Urothelium cell line (cell line): Measurements from ENCODE around the gene MIDN.
A peak's percentile ranks its signal among the peaks of the same experiment; 100 is the strongest.

Experiments used
- DNase-seq: peaks from one replicate; pipeline ENCODE4 v3.0.0; 2011; ENCODE audit warnings: low spot score, mixed read lengths
- FAIRE-seq: peaks from 2 replicates; lab custom pipeline; 2011; peaks lifted over from hg19 to GRCh38; lab: Jason Lieb, UNC

MIDN gene

DNA sequence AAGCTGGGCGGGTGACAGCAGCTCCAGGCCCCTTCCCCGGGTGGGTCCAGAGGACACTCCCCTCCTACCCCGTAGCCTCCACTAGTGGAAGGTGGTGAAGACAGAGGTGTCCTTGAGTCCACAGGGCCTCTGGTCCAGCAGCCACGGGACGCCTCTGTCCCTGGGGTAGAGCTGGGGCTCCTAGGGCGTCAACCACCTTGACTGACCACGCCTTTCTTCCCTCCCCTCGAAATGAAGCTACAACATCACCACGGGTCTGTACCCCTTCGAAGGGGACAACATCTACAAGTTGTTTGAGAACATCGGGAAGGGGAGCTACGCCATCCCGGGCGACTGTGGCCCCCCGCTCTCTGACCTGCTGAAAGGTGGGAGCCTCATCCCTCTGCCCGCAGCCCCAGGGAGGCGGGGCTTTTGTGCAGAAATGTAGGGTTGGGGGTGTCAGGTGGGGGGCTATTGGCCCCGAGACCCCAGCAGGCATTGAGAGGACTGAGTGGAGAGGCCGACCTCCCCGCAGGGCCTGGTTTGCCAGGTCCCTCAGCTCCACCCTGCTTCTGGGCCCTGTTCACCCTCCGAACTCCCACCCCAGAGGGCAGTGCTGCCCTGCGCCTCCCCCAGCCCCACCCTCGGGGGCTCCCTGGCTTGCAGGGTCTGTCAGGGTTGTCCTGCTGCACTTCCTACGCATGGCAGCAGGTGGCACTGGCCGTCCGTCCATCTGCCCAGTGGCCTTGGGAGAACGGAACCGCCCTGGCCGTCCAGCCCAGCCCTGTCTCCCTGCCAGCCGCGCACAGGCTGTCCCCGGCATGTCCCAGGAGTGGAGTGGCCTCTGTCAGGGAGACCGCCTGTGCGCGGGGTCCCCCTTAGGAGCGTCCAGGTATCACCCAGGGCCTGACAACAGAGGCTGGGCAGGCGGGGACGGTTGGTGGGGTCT lies 27.1 kb upstream of the MIDN start:
- FAIRE-seq (no peak), DNase-seq (no peak)

DNA sequence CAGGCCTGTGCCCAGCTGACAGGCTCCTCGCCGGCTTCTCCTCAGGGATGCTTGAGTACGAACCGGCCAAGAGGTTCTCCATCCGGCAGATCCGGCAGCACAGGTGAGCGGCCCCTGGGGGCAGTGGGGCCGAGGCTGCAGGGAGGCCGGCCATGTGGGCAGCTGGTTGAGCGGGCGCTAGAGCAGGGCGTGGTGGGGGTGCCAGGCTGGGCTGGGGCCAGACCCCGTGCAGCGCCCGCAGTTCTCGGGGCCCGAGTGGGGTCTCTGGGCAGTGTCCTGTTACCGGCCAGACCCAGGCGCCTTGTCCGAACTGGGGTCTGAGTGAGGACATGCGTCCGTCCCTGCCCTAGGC lies 26.5 kb upstream of the MIDN start:
- FAIRE-seq (no peak), DNase-seq (no peak)

DNA sequence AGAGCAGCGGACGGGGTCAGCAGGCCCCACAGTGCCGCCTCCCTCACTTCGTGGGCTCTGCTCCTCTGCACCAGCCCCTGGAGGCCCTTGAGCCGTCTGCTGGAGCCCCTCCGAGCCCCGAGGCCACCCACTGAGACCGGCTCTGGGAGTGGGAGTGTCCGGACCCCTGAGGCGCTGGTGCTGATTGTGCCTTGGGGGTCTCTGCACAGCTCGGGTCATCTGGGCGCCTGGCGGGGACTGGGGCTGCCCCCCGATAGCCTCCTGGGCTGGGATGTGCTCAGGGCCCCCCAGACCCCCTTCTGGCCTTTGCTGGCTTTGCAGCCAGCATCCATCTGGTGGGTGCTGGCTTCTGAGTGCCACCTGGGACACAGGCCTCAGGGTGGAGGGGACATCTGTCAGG lies 26.0 kb upstream of the MIDN start:
- no peak for FAIRE-seq
- DNase-seq: no peak

DNA sequence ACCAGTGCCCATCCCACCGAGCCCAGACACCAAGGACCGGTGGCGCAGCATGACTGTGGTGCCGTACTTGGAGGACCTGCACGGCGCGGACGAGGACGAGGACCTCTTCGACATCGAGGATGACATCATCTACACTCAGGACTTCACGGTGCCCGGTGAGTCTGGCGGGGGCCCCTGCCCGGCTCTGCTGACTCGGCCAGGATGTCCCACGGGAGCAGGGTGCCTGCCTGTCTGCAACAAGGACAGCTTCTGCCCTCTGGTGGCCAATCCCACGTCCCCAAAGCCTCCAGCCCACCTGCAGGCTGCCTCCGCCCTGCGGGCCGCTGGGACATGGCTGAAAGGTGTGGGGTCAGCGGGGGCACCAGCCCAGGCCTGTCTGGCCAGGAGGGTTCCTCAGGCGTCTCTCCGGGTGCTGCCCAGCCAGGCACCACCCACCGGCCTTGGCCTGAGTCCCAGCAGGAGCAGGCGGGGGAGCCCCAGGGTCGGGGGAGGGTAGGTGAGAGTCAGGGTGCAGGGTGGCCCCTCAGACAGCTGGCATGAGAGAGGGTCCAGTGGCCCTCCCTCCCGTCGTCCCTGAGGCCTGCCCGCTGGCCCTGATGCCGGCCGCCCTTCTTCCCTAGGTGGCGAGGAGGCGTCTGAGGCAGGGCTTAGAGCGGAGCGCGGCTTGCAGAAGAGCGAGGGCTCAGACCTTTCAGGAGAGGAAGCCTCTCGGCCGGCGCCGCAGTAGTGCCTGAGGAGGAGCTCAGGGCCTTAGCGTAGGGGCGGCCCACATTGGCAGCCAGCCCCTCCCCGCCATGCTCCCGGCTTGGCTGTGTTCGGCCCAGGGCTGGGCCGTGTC lies 25.1 kb upstream of the MIDN start:
- DNase-seq (peak; percentile 44), FAIRE-seq (no peak)

DNA sequence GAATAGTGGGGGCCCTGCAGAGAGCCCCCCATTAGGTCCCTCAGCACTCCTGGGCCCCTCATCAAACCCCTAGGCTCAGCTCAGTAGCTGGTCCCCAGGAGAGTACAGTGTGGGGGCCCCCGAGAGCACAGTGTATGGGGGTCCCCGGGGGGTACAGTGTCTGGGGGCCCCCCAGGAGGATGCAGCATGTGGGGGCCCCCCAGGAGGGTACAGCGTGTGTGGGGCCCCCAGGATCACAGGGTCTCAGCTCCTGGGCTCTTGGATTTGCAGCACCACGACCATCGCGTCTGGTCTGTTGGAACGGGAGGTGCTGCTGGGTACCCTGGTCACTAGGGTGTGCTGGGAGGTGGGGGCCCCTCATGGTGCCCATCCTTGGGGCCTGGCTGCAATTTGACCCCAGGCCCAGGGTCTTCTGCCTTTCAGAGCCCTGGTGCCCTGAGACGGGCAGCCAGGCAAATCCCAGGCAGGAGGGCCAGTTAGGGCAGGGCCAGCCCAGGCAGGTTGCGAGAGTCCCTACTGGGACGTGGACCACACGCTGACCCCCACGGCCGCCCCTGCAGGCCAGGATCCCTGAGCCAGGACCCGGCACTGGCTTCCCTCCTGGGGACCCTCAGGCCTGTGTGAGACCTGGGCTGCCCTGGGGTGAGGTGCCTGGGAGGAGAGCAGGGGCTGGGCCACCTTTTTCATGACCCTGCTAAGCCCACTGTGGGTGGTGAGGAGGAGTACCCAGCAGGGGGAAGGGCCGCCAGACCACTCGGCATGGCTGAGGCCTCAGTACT lies 24.1 kb upstream of the MIDN start:
- DNase-seq (no peak), FAIRE-seq (no peak)

DNA sequence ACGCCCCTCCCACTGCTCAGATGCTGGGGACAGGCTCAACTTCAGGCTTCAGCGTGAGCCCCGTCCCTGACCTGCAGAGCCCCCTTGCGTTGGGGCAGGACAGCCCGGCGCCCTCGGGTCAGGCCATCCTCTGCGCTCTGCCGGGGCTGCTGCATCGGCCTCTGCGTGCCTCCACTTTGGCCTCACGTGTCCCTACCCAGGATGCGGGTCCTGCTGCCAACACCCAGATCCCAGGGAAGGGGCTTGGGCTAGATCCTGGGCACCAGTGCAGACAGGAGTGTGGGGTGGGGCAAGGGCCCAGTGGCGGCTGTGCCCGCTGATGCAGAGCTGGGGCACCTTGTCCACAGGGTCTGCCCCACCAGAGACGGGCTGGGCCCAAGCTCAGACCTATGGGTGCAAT lies 23.5 kb upstream of the MIDN start:
- no peak for FAIRE-seq

DNA sequence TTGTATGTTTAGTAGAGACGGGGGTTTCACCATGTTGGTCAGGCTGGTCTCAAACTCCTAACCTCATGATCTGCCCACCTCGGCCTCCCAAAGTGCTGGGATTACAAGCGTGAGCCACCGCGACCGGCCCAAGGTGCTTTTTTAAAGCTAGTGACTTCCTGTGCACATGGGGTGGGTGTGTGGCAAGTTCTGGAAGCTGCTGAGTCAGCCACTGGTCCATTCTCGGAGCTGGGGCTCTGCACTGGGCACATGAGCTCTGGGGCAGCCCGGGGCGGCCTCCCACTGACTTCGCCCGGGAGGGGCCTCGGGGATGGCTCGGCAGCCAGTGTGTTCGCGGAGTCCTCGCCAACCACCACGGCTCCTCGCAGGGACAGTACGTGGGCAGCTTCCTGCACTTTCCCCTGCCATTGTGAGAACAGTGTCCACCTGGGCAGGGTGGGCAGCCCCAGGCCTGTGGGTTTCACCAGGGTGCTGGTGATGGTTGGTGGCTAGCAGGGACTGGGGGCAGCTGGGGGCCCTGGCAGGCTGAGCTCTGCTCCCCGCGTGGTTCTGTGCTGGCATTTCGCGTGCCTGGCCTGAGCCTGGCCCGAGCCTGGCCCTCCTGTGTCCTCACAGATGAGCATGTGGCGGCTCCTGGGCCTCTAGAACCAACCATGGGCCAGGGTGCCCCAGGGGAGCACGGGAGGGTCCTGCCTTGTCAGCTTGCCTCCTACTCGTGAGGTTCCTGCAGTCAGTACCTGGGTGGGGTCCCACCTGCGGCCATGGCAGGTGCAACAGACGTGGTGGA lies 22.8 kb upstream of the MIDN start:
- DNase-seq: no peak
- FAIRE-seq: no peak

More for the DNA sequence above, 23.5 kb upstream of the MIDN start:
- DNase-seq: no peak

DNA sequence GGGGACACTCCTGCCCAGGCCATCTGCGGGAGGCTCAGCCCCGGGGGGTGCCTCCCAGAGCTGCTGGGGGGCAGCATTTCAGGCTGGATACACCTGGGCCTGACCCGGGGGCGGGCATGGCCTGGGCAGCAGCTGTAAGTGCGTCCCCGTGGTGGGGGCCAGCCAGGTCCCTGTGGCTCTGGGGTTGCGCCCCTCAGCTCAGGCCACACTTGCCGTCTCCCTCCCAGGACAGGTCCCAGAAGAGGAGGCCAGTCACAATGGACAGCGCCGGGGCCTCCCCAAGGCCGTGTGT lies 22.2 kb upstream of the MIDN start:
- FAIRE-seq (no peak), DNase-seq (no peak)

DNA sequence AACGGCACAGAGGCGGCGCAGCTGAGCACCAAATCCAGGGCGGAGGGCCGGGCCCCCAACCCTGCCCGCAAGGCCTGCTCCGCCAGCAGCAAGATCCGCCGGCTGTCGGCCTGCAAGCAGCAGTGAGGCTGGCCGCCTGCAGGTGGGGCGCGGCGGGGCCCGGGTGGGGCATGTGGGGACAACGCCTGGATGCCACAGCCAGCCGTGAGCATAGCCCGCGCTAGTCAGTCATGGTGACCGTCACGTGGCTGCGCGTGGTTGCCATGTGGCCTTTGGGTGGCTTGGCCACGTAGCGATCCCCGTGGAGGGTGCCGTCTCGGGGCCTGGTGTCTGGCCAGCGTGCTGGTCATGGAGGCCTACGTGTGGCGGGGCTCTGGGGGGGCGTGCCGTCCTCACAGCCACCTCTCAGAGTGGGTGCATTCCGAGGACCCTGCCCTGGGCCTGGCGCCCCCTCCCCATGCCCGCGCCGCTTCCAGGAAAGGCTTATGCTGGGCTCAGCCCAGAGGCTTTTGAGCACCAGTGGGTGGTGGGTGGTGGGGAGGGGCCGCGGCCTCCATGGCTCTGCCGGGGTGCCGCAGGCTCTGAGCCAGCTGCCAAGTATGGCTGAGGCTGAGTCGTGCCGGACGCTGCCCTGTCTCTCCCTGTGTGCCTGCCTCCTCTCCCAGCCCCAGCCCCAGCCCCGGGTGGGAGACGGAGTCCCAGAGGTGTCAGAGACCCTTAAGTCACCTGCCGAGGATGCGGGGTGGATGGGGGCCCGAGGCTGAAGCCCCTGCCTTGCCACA lies 21.7 kb upstream of the MIDN start:
- DNase-seq (no peak), FAIRE-seq (no peak)

DNA sequence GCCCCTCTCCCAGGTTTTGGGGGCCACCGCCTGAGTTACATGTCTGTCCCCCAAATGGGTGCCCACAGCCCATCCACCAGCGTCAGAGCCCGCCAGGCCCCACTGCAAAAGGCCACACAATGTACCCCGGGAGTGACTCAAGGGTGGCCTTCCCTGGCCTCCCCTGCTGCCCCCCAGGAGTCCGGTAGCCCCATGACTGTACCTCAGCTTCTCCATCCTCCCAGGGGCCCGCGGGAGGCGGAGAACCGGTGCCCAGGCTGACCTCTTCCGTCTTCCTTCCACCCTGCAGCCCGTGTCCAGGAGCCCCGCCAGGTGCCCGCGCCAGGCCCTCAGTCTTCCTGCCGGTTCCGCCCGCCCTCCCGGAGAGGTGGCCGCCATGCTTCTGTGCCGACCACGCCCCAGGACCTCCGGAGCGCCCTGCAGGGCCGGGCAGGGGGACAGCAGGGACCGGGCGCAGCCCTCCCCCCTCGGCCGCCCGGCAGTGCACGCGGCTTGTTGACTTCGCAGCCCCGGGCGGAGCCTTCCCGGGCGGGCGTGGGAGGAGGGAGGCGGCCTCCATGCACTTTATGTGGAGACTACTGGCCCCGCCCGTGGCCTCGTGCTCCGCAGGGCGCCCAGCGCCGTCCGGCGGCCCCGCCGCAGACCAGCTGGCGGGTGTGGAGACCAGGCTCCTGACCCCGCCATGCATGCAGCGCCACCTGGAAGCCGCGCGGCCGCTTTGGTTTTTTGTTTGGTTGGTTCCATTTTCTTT lies 20.9 kb upstream of the MIDN start:
- no peak for FAIRE-seq
- no peak for DNase-seq

DNA sequence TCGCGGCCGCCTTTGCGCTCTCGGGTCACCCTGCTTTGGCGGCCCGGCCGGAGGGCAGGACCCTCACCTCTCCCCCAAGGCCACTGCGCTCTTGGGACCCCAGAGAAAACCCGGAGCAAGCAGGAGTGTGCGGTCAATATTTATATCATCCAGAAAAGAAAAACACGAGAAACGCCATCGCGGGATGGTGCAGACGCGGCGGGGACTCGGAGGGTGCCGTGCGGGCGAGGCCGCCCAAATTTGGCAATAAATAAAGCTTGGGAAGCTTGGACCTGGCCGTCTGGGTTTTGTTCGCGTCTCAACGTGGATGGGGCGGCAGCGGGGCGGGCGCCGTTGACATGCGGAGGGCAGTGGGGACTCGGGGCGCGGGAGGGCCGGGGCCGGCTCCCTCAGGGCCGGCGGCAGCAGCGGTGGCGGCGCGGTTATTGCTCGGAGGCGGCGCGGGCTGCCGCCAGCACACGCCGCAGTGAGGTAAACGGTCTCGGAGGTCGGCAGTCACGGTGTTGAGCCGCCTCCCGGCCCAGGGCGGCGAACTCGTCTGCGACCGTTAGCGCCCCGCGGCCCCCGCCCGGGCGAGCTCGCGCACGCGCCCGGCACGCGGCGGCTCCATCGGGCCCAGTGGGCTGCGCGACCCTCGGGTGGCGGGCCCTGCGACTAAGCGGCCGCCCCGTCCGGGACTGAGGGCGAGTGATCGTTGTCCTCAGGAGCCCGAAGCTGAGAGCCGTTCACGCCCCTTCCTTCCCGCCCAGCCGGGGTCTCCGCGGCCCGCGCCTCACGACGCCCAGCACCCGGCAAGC lies 20.0 kb upstream of the MIDN start:
- DNase-seq (no peak), FAIRE-seq (no peak)

DNA sequence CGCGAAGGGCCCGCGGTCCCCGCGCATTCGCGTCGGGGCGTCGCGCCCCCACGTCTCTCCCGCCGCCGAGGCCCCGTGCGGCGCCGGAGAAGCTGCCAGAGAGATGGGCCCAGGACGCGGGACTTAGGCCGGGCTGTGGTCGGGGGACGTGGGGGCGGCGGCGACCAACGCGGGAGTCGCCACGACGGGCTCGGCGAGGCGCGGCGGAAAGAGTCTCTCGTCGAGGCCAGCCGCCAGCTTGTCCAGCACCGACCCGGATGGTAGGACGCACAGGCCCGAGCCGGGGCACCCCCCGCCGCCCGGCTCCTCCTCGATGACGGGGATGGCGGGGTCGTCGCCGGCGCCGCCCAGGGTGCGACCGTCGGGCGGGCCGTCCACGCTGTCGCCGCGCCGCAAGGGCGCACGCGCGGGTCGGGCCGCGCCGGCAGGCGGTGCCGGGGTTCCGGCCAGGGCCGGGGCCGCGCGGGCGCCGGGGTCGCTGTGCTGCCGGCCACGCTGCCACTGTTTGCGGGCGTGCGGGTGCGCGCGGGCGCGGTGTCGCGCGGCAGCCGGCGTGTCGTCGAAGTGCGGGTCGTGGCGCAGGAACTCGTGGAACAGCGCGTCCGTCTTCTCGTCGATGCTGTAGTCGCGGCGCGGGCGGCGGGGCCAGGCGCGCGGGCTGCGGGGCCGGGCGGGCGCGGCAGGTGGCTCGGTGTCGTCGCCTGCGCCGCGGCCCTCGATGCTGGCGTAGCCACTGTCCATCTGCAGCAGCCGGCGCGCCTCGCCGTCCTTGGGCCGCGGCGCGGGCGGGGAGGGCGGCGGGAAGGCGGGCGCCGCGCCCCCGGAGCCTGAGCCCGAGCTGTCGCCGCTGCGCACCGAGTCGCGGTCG lies 19.1 kb upstream of the MIDN start:
- DNase-seq (no peak), FAIRE-seq (no peak)

DNA sequence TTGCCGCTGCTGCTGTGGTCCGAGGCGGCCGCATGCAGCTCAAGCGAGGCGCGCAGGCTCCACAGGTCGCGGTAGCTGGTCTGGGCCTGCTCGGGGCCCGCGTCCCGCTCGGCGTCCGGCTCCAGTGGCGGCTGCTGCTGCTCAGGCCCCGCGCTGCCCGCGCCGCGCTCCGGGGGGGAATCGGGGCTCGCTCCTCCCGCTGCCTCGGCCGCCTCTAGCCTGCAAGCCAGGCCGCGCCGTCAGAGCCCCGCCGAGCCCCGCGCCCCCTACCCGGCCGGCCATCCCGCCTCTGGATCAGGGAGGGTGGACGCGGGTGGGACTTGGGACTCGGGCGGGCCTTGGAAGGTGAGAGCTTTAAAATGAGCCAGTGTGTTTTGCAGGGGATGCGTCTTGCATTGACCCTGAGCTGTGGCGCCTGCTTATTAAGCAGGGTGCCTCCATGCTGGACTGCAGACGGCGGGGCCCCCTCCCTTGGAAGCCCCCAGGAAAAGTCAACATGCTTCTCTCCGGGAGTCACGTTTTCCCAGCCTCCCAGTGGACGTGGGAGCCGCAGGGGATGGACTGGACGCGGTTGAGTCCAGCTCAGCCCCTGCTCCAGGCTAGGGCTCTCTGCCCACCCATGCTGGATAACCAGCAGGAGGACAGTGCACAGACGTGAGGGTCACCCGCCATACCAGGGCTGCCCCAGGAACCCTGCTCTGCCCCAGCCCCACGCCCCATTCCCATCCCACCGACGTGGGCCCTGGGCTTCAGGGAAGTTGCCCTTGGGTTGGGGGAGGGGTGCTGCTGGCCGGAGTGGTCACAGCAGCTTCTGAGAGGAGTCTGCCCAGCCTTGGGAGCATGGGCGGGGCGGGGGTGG lies 18.2 kb upstream of the MIDN start:
- no peak for FAIRE-seq

DNA sequence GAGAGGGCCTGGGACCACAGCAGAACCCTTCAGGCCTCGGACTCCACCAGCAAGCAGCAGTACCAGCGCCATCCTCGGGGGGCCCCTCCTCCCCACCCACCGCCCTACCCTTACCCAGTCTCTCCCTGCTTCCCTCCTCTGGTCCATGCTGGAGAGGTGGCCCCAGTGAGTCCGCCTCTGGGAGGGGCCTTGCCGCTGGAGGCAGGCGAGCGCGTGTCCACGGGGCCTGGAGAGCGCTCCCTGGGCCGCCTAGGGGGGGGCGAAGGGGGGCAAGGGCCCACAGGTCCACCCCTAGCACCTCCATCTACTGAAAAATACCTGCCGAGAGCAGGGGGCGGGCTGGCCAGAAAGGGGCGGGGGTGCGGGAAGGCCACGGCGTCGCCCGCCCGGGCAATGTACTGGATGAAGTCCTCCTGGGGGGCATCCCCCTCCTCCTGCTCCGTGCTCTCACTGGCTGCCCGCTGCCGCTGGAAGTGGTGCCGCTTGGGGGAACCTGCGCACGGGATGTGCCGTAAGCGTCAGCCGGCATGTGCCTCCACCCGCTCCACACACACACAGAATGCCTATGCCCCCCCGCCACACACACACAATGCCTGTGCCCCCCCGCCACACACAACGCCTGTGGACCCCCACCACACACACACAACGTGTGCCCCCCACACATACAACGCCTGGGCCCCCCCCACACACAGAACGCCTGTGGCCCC lies 17.4 kb upstream of the MIDN start:
- FAIRE-seq: no peak
- no peak for DNase-seq

More for the DNA sequence above, 18.2 kb upstream of the MIDN start:
- DNase-seq: no peak

DNA sequence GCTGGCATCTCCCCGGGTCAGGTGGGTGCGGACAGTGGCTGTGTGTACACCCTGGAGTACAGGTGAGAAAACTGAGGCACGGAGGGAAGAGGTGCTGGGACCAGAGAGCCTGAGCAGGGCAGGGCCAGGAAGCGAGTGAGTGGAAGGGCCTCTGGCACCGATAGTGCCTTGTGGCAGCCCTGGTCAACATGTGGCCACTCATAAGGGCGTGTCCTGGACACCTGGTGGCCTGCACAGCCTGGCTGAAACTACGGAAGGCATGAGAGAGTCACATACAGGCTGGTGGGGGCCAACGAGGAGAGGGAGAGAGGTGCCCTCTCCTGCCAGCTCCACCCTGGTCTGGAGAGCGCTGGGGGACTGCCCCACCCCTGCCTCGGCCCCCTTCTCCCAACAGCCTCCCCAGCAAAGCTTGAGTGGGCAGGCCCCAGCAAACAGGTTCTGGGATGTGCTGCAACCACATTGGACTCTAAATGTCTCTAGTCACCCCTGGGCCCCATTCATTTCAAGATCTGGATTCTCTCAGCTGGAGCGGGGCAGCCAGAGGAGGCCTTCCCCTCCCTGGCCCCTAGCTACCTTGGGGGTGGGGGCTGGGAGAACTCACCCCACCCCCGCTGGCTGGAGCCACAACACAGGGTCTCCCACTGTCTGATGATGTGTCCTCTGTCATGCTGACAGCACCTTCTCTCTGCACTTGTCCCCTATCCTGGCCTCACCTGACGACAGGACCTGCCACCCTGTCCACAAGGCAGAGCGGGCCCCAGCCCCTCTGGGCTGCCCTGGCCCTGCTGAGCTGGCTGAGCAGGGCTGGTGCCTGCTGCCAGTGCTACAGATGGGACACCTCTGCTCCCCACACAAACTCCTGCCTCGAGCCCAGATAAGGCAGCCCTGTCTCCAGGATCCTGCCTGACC lies 16.4 kb upstream of the MIDN start:
- FAIRE-seq (no peak), DNase-seq (no peak)
